HG02588 (cell line): ENCODE data around the gene DSG2.

Source experiments
- ATAC-seq: cut with Tn5 transposase; IDR thresholded peaks from one replicate; pipeline ENCODE4 v1.9.1; 2021; ENCODE audit warnings: mild to moderate bottlenecking, moderate library complexity; ENCODE audit not compliant: unreplicated experiment

DSG2 gene

DNA sequence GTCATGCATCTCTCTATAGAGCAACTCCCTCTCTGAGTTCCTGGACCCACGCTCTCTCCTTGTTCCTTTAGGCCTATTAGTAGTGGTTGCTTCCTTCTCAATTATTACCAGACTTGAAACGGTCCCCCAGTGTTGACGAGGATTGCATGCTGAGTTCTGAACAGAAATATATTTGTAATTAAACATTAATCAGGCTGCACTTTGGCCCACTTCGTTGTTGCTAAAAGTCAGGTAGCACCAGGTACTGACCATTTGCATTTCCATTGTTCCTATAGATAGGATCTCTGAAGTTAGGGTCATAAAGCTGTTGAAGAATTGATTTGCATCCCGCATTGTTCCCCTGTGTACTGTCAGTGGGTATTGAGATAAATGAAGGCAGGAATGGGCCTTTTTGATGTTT is 56.8 kb downstream of the DSG2 start:
- ATAC-seq, result no peak

DNA sequence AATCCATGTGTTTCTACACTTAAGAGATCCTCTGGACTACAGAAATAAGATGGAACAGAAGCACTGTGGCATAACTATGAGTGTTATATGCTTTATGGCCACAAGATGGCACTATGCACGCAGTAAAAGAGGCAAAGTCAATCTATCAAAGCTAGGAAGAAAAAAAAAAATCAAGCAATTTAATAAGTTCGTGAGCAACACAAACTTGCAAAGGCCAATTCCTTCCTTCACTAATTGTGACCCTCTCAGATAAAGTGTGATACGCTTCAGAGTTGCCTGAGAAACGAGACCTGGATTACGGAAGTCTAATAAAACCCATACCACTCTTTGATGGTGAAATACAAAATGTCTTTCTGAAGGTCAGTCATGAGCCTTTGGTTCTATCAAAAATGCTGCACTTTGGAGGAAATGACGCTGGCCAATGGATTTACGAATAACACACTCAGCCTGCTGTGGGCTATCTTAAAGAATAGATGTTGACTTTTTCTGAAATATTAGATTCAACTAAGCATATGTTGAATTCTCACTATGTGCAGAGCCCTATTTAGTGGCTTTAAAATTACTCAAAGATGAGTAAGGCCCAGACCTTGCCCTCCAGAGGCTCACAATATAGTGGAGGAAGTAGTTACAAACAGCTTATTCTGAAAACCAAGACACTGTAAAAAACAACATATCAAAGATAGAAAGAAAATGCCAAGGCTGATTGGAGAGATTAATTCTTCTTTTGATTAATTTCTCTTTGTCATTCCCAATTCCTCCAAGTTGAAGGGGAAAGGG is 58.2 kb downstream of the DSG2 start:
- ATAC-seq, result peak; percentile 76

DNA sequence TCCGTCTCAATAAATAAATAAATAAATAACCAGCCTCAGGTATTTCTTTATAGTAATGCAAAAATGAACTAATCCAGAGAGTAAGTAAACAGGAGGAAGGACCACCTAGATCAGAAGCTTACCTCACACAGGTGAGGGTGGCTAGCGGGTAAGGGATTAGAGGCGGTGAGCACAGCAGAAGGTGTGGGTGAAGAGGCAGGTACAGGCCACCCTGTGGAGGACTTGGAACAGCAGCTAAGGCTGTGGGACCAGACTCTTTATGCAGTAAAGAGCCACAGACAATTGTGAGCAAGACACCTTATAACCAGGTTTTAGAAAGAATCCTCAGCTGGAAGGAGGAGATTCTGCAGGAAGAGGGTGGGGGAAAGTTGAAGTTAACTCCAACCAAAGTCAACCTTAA is 59.5 kb downstream of the DSG2 start:
- no peak for ATAC-seq

DNA sequence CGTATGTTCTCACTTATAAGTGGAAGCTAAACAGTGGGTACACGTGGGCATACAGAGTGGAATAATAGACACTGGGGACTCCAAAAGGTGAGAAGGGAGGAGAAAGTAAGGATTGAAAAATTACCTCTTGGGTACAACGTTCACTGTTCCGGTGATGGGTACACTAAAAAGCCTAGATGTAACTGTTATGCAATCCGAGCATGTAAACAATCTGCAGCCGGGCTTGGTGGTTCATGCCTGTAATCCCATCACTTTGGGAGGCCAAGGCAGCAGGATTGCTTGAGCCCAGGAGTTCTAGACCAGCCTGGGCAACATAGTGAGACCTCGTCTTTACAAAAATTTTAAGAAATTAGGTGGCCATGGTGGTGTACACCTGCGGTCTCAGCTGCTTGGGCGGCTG is 60.6 kb downstream of the DSG2 start:
- no peak for ATAC-seq

DNA sequence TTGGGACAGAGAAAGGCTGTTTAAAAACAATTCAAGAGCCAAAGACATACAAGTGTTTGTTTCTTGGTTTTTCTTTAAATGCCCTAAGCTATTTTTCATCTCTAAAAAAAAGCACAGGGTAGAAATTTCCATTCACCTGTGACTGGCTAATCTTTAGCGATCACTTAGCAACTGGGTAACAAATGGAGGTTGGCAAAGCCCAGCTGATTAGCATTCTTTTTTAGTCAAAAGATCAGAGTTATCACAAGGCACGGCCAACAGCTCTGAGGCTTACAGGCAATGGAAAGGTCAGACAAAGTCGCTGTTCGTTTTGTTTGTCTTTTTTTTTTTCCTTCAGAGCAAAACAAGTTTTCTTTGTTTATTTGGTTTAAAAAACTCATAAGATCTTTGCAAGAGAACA is 64.7 kb downstream of the DSG2 start:
- ATAC-seq, result no peak

DNA sequence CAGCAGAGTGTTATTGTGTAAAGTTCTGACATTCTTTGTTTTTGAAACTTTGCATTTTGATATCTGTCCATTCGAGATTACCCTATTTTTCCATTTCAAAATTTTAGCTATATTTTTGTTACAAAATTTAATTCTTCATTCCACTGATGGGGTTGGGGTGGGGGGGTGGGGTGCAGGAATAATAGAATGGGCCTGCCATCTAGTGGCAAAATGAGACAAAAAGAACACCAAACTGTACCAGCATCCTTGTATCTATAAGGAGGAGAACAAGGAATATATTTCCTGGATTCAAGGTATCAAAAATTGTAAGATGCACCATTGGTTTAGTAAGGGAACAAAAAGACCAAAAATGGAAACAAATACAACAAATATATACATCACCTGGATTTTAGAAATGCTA is 65.8 kb downstream of the DSG2 start:
- ATAC-seq, result no peak

DNA sequence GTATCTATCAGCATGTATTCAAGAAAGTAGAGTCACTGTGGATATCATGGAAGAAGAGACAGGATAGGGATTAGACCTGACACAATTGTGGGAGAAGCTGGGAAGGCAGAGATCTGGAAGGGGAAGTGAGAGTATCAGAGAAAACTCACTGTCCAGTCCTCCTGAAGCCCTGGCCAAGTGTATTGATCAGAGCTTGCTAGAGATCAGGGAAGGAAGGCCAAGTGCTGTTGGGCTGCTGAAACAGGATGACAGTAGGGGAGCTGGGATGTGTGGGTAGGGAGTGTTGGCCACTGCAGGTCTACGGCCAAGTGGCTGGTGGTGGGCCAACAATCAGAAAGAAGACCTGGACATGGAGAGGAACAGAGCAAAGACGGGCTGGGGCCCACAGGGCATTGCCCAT is 67.4 kb downstream of the DSG2 start:
- ATAC-seq, result no peak

DNA sequence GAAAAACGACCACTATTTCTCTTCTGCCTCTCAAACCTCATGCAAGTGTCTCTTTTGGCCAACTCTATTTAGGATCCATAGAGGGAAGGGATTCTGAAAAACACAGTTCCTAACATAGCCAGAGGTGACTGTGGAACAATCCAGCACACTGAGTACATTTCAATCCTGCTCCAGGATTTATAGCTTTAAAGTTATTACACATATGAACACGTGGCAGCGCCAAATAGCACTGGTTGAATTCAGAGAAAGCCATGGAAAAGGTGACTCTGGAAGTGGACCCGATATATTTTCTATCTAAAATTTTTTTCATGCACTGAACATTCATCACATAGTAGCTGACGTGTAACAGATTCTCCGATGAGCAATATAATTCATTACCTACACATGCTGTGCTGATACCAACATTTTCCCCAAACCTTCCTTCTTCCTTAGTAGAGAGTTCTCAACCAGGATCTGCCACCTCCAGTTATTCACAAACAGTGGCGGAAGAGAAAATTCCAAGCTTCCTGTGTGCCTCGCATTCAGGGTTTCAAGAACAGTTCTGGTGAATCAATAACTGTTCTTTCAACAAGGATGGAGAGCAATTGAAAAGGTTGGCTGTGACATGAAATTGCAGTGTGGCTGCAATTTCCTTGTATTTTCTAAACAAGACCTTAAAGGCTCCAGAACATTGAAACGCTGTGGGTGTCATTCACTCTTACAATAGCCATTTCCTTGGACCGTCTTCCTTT is 68.0 kb downstream of the DSG2 start:
- ATAC-seq, result no peak

DNA sequence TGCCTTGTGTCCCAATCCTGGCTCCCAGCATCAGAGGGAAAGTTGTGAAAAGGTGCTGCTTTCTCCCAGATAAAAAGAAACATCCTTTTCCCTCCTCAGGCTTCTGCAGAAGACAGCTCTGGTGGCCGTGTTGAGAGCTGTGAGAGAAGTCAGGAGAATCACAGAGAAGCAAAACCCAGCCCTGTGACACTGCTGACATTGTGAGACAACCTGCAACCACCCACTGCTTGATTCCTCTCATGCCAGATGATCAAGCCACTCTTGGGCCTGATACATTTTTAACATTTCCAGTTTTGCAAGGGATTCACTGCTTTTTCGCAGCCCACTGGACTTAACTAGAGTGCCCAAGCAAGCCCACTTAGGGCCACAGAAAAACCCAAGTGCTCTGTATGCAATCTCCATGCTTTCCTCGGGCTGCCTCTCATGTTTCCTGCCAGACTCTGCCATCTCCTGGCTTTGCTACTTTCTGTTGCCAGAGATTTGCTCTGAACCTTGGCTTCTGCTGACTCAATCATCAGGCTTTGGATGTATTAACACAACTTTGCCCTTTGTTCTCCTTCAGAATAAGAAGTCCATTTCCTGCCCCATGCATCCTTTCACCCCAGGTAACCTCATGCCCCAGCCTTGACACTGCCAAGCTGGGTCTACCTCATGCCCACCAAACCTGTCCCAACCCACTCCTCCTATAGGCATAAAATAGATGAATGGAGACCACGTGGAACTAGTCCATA is 68.8 kb downstream of the DSG2 start:
- ATAC-seq, result no peak

DNA sequence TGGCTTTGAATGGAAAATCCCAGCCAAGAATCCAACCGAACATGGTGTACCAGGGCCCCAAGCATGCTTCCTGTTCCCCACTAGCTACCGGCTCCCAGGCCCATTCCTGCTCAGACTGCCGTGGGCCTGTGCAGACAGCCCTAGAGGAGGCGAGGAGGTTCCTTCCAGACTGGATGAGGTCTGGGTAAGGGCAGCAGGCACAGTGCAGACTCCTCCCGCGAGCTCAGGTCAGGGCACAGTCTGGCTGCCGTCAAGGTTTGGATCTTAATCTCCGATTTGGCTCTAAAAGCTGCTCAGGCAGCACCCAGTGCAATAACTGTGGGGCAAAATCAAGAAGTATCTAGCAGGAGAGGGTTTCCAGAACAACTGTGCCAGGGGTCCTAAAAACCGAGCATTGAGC is 74.4 kb downstream of the DSG2 start:
- ATAC-seq, result no peak

DNA sequence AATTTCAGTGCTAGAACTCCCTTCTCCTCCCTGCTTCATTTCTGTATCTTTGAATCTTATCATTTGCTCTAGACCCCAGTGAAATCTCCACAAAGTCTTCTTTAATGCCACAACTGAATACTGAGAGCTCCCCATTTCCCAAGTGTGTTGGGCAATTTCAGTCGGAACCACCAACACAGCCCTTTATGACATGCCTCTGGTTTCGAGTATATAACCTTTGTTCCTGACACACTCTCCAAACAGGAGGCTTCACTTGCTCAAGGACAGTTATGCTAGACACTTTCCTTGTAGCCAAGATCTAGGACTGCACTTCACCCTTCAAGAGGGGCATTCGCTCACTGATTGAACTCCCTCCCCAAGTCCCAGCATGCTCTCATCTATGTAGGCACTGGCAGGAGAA is 75.1 kb downstream of the DSG2 start:
- ATAC-seq, result no peak

DNA sequence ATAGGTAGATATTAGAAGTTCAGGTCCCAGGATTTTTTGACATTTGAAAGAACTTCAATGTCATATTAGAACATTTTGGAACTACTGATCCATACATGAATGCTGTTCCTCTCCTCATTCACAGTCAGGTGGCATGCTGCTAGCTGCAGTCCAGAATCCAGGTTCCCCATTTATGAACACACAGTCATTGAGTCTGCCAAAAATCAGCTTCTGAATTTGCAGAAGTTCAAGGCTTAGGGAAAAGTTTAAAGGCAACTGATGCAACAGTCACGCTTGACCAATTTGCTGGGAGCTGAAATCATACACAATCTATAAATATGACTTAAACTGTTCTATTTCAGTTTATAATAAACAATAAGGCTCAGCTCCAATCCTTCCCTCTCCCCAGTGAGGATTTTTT is 76.4 kb downstream of the DSG2 start:
- no peak for ATAC-seq

DNA sequence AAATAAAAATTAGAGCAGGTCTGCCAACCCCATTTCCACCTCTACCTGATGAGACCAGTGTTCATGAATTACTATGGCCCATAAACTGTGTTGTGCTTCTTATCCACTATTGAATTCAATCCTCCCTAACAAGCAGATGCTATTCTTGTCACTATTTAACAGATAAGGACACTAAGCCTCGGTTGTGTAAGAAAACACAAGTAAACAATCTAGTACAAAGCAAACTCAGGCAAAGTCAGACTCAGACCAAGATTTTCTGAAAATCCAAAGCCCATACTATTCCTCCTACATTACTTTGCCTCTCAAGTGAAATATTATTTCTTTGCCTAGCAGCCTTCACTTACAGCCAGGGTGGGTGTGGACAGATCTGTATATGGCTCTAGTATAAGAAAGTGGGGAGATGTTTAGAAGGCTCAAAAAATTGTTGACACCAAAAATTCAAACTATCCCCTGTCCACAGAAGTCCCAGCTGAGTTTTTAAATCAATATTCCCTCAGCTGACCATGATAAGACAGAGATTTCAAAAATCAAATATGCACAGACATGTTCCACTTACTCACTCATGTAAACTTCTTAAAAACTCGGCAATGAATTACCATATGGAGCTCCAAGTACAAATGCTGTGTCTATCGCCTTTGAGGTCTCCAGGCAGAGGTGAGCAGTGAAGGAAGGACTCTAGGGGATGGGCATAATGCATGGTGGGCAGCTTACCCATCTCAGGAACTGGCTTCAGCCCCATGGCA is 77.7 kb downstream of the DSG2 start:
- ATAC-seq, result no peak

DNA sequence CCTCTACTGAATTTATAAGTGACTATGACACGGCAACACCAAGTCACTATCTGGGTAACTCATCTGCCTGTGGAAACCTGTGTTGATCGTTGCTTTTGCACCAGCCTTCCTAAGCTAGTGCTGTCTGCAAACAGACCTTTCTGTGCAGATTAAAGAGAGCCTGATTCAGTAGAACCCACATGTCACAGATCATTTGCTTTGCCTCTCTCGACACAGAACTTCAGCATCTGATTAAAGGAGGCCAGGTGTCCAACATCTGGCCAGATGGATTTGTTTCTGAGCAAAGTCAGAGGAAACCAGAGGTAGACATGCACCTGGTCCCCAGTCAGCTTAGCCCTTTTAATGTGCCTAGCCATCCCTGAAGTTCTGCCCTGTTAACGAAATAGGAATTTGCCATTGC is 78.7 kb downstream of the DSG2 start:
- no peak for ATAC-seq

DNA sequence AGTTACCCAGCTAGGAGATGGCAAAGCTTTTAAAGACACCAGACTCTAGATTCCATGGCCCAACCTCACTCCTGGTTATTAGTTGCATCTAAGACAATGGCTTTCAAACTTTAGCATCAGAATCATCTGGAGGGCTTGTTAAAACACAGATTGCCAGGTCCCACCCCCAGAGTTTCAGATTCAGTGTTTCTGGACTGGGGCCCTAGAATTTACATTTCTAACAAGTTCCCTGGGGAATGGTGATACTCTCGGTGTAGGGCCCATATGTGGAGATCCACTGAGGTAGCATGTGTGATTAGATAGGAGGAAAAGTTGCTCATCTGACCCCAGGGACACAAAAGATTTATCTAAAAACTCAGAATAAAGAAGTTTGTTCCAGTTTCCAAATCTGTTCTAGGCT is 79.2 kb downstream of the DSG2 start:
- ATAC-seq, result no peak

DNA sequence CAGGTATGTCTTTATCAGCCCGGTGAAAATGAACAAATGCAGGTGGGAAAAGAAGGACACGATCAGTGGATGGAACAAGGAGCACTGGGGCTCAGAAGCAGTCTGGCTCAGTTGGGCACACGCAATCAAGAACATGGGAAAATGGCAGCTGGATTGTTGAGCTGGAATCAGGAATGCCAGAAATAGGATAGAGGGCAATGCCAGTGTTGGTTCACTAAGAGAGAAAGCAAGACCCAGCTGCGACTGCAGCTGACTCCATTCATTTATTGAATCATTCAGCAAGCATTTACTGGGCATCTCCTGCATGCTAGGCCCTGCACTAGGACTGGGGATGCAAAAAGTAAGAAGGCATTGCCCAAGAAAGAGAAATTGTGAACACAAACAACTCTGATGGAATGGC is 80.1 kb downstream of the DSG2 start:
- ATAC-seq, result no peak

DNA sequence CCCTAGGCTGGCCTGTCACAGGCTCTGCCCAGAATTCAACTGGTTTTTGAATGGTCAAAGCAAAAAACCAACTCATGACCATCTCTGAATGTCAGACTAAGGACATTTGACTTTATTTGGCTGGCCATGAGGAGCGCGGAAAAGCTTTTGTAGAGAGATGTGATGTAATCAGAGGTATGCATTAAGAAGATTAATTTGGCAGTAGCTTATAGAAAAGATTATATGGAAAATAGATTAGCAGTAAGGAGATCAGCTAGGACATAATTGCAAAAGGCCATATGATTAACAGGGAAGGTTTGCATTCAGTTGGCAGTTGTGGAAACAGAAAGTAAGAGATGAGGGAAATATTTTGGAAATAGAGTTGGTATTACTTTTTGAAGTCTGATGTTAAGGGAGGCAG is 81.4 kb downstream of the DSG2 start:
- no peak for ATAC-seq

DNA sequence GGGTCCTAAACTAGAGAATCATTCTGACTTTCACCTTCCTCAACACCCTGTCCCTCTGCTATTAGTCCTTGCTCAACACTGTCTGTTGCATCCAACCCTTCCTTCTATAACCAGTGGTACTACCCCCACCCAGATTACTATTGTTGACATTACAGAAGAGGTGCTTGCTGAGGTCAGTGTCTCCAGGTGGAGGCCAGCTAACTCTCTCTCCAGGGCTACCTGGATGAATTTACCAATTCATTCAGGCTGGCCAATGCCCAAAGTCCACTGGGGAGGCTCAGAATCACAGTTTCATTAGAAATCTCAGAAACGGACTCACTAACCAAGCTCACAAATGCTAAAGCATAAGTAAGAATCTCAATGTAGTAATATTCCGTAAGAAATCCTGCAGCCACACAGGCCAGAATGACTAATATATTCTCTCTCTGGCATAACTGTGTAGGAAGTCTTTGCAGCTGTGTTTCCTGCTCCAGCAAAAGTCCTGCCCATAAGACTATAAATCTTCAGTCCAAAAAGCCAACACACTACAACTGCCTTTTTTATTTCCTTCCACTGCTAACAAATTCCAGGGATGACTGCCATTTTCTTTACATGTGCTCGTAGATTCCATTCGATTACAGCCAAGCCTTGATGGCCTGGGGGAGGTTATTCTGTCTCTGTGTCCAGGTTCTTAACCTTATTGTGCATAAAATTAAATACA is 83.7 kb downstream of the DSG2 start:
- ATAC-seq, result no peak

DNA sequence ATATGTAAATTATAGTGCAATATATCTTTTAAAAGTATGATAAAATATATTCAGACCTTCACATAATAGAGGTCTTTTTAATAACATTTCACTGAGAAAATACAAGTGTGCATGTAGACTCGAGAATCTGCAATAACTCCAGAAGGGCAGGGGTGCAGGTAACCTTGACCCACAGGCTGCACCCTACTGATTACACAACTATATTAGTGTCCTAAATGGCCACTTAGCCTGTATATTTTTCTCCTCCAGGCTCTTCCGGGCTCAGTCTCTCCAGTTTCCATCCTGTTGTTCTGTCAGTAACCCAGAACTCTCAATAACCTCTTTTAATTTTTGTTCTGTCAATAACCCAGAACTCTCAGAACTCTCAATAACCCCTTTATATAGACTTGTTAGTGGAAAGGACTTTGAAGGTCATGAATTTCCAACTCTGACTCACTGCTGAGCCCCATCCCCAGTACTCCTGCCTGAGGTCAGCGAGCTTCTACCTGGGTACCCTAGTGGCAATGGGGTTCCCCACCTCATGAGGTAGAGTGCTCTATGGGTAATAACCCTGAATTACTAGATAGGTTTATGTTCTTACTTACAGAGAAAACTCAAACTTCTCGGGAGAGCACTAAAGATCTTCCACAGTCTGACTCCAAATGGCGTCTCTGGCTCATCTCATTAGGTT is 85.3 kb downstream of the DSG2 start:
- no peak for ATAC-seq

DNA sequence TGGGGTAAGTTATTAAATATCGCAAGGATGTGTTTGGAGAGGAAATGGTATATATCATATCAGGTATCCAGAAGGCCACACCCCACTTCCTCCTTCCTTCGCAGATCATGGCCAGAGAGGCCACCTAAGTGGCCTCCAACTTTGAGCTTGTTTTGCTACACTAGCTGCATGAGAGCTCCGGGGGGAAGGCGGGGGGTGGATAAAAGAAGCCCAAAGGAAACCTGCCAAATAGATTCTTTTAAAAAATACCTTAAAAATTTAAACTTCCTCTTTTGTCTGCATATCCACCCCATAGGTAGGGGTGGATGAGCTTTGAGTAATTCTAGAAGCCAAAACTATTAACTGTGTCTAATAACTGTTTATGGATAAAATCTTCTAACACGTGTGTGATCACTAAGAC is 88.0 kb downstream of the DSG2 start:
- ATAC-seq, result no peak
